ENCODE data around the gene HIVEP2. TPM values are rescaled to one million over a fixed set of nuclear protein-coding genes. Genes with fewer than 3 reads are reported as not detected.

HIVEP2 gene
- total RNA-seq, 1 experiment from 2014 or later: 10.3 TPM

DNA sequence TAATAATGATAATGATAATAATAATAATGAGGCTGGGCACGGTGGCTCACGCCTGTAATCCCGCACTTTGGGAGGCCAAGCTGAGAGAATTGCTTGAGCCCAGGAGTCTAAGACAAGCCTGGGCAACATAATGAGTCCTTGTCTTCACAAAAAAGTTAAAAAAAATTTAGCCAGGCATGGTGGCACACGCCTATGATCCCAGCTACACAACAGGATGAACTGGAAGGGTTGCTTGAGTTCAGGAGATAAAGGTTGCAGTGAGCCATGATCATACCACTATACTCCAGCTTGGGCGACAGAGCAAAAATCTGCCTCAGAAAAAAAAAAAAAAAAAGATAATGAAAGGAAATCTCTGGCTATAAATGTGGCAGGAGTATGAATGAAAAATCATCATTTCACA is 213.4 kb downstream of the HIVEP2 start:
- no TSS peak for BruUV-seq (replicated peaks)
- intact Hi-C loops (cut with micrococcal nuclease; ENCODE audit: unreplicated experiment) (no loop called here), in situ Hi-C loops (cut with HindIII; ENCODE audit: low pct_unique_long_range_greater_than_20kb, low sequenced_read_pairs) (no loop called here)
- Histone ChIP-seq H3K27me3 (ENCODE audit: control insufficient read depth, insufficient read depth, low read length) (peaks cover 4% of the 10 kb centered on the region; the same call in 1 of the 2 replicates), H3K4me3 (ENCODE audit: low read depth in 2 of 2, low read length in 2 of 2) (no peak overlapping the region), H3K4me1 (ENCODE audit: control insufficient read depth, insufficient read depth, low read length) (no peaks in the 10 kb centered on the region), H3K36me3 (ENCODE audit: control insufficient read depth, insufficient read depth, low read length) (no peaks in the 10 kb centered on the region), H3K9me3 (ENCODE audit: control insufficient read depth, insufficient read depth, low read depth, low read length) (no peaks in the 10 kb centered on the region), H3K27ac (ENCODE audit: low read length) (no peak overlapping the region)
- TF ChIP-seq, protein P1, sequence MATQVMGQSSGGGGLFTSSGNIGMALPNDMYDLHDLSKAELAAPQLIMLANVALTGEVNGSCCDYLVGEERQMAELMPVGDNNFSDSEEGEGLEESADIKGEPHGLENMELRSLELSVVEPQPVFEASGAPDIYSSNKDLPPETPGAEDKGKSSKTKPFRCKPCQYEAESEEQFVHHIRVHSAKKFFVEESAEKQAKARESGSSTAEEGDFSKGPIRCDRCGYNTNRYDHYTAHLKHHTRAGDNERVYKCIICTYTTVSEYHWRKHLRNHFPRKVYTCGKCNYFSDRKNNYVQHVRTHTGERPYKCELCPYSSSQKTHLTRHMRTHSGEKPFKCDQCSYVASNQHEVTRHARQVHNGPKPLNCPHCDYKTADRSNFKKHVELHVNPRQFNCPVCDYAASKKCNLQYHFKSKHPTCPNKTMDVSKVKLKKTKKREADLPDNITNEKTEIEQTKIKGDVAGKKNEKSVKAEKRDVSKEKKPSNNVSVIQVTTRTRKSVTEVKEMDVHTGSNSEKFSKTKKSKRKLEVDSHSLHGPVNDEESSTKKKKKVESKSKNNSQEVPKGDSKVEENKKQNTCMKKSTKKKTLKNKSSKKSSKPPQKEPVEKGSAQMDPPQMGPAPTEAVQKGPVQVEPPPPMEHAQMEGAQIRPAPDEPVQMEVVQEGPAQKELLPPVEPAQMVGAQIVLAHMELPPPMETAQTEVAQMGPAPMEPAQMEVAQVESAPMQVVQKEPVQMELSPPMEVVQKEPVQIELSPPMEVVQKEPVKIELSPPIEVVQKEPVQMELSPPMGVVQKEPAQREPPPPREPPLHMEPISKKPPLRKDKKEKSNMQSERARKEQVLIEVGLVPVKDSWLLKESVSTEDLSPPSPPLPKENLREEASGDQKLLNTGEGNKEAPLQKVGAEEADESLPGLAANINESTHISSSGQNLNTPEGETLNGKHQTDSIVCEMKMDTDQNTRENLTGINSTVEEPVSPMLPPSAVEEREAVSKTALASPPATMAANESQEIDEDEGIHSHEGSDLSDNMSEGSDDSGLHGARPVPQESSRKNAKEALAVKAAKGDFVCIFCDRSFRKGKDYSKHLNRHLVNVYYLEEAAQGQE (IDR thresholded peaks at IDR 0.05; ENCODE audit: insufficient read depth in 1 of 2, low read depth in 2 of 2, low read length in 1 of 2): no peak
- no peak for TF ChIP-seq SIN3A (IDR thresholded peaks at IDR 0.05; ENCODE audit: borderline replicate concordance, insufficient read depth, low read depth, low read length)
- TF ChIP-seq POLR2AphosphoS5 (IDR thresholded peaks at IDR 0.05; ENCODE audit: low read depth, low read length): no peak
- TF ChIP-seq TCF7L2 (IDR thresholded peaks at IDR 0.05; ENCODE audit: low read depth, low read length): no peak
- TF ChIP-seq, protein P2, sequence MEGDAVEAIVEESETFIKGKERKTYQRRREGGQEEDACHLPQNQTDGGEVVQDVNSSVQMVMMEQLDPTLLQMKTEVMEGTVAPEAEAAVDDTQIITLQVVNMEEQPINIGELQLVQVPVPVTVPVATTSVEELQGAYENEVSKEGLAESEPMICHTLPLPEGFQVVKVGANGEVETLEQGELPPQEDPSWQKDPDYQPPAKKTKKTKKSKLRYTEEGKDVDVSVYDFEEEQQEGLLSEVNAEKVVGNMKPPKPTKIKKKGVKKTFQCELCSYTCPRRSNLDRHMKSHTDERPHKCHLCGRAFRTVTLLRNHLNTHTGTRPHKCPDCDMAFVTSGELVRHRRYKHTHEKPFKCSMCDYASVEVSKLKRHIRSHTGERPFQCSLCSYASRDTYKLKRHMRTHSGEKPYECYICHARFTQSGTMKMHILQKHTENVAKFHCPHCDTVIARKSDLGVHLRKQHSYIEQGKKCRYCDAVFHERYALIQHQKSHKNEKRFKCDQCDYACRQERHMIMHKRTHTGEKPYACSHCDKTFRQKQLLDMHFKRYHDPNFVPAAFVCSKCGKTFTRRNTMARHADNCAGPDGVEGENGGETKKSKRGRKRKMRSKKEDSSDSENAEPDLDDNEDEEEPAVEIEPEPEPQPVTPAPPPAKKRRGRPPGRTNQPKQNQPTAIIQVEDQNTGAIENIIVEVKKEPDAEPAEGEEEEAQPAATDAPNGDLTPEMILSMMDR (IDR thresholded peaks at IDR 0.05): no peak
- ChIA-PET POLR2A (no interaction called here), CTCF (no interaction called here)
- ATAC-seq (no peak), DNase-seq (ENCODE audit: low read depth, low spot score) (no peak)

DNA sequence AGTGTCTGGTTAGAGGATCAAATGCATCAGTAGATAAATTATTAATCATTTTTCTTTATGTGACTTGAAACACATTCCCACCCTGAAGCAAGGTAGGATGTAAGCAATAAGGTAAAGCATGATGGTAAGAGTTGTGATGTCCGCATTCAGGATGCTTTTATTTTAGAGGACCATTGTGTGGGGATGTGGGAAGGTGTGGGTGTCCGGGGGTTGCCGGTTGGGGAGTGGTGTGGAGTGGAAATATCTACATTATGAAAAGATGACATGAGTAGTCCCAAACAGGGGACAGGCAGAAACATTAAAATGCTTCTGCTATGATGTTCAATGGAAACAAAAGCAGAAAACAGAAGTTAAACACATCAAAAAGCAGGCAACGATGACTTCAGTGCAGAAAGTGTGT is 215.4 kb downstream of the HIVEP2 start:
- in situ Hi-C loops (cut with HindIII; ENCODE audit: low pct_unique_long_range_greater_than_20kb, low sequenced_read_pairs) (no loop called here), intact Hi-C loops (cut with micrococcal nuclease; ENCODE audit: unreplicated experiment) (no loop called here)
- no peaks in the 10 kb centered on the region for H3K36me3 ChIP-seq (ENCODE audit: control insufficient read depth, insufficient read depth, low read length)
- CTCF ChIA-PET: no interaction called here
- ATAC-seq (no peak), DNase-seq (ENCODE audit: low read depth, low spot score) (no peak)
- POLR2A ChIA-PET: no interaction called here
- H3K27me3 ChIP-seq (ENCODE audit: control insufficient read depth, insufficient read depth, low read length): peaks cover 4% of the 10 kb centered on the region; the same call in 1 of the 2 replicates
- no peaks in the 10 kb centered on the region for H3K9me3 ChIP-seq (ENCODE audit: control insufficient read depth, insufficient read depth, low read depth, low read length)
- H3K4me1 ChIP-seq (ENCODE audit: control insufficient read depth, insufficient read depth, low read length): no peaks in the 10 kb centered on the region
- no peak overlapping the region for H3K27ac ChIP-seq (ENCODE audit: low read length)
- no TSS peak for BruUV-seq (replicated peaks)
- TF ChIP-seq, protein P2 (IDR thresholded peaks at IDR 0.05): no peak
- TF ChIP-seq SIN3A (IDR thresholded peaks at IDR 0.05; ENCODE audit: borderline replicate concordance, insufficient read depth, low read depth, low read length) (no peak), TCF7L2 (IDR thresholded peaks at IDR 0.05; ENCODE audit: low read depth, low read length) (no peak), POLR2AphosphoS5 (IDR thresholded peaks at IDR 0.05; ENCODE audit: low read depth, low read length) (no peak)
- TF ChIP-seq, protein P1 (IDR thresholded peaks at IDR 0.05; ENCODE audit: insufficient read depth in 1 of 2, low read depth in 2 of 2, low read length in 1 of 2): no peak
- H3K4me3 ChIP-seq (ENCODE audit: low read depth in 2 of 2, low read length in 2 of 2): no peak overlapping the region

All from Panc1 (cell line).